HCT116 (cell line): Measurements from ENCODE around the gene TTLL9. TPM values are rescaled to one million over a fixed set of nuclear protein-coding genes. Genes with fewer than 3 reads are reported as not detected.

Experiments used
- ATAC-seq: fragments of 200-7000 bp; cut with Tn5 transposase; 2 replicates; pipeline ENCODE4 v1.9.1; 2020; ENCODE audit warnings: mild to moderate bottlenecking, moderate library complexity
- BruUV-seq: library from RNA; stranded (reverse); fragments of 400-500 nt; replicated peaks from 2 replicates; lab custom pipeline; 2021; lab: Mats Ljungman, UMichigan
- CTCF ChIA-PET: fragments of 300-600 bp; sonication (Branson Sonifier 250); formaldehyde crosslinking; loops from one replicate; lab custom pipeline; 2021; ENCODE audit warnings: antibody characterized with exemption; lab: Charles Lee
- POLR2A ChIA-PET: fragments of 300-600, 350-600 bp; sonication (Branson Sonifier 250); formaldehyde crosslinking; loops from one replicate; lab custom pipeline; 2021; ENCODE audit warnings: antibody characterized with exemption; lab: Charles Lee
- RAD21 ChIA-PET, 2 experiments: fragments of 300-600 bp; sonication (Branson Sonifier 250); formaldehyde crosslinking; loops; one replicate each; lab custom pipeline; 2023; ENCODE audit warnings: low total read pairs in 2 of 2; ENCODE audit not compliant: uncharacterized antibody in 2 of 2, unreplicated experiment in 2 of 2, low non-redundant PET in 1 of 2; lab: Charles Lee
- DNase-seq: peaks from one replicate; pipeline ENCODE4 v3.0.0-alpha.2; 2010; ENCODE audit warnings: low read depth, low spot score
- H2AFZ ChIP-seq: fragments of 200-600 bp; shearing (Covaris generic), sonication (generic); 2 replicates; pipeline ENCODE4 v1.6.1; 2017; ENCODE audit warnings: low read depth, mixed run types, mixed read lengths, antibody characterized with exemption, low read length; ENCODE audit not compliant: poor library complexity, severe bottlenecking
- H3K27ac ChIP-seq: 2 replicates; pipeline ENCODE4 v1.5.1; 2012; ENCODE audit warnings: low read depth, low read length
- H3K27me3 ChIP-seq: fragments of 200-600 bp; sonication (generic); 2 replicates; pipeline ENCODE4 v1.6.1; 2016; ENCODE audit warnings: mixed run types, low read length, mixed read lengths; ENCODE audit not compliant: insufficient read depth
- H3K36me3 ChIP-seq, 2 experiments: fragments of 200-500 bp in 1 of 2; fragments of 200-600 bp in 1 of 2; sonication (Bioruptor generic) in 1 of 2; sonication (generic) in 1 of 2; 2 replicates each; pipeline versions ENCODE4 v1.5.1 to v1.6.1; 2014 to 2016; ENCODE audit warnings: low read length in 2 of 2, inconsistent platforms in 1 of 2, mixed read lengths in 1 of 2, mixed run types in 1 of 2; ENCODE audit not compliant: insufficient read depth in 2 of 2, control insufficient read depth in 1 of 2
- H3K4me1 ChIP-seq, 2 experiments: fragments of 200-600 bp in 1 of 2; sonication (generic) in 1 of 2; 2 replicates each; pipeline versions ENCODE4 v1.5.1 to v1.6.1; 2012 to 2017; ENCODE audit warnings: low read length in 2 of 2, inconsistent platforms in 1 of 2, mild to moderate bottlenecking in 1 of 2, mixed read lengths in 1 of 2, mixed run types in 1 of 2, moderate library complexity in 1 of 2; ENCODE audit not compliant: insufficient read depth in 2 of 2, control insufficient read depth in 1 of 2
- H3K4me2 ChIP-seq: fragments of 200-600 bp; sonication (generic); 2 replicates; pipeline ENCODE4 v1.6.1; 2017; ENCODE audit warnings: mixed run types, low read length, mixed read lengths
- H3K4me3 ChIP-seq, 2 experiments: fragments of 200-600 bp in 1 of 2; sonication (generic) in 1 of 2; replicated peaks in 1 of 2; 2 replicates each; pipeline ENCODE4 v1.5.1; 2011 to 2016; ENCODE audit warnings: low read length in 2 of 2, control low read depth in 1 of 2, low read depth in 1 of 2, mild to moderate bottlenecking in 1 of 2, mixed read lengths in 1 of 2, mixed run types in 1 of 2
- H3K79me2 ChIP-seq: fragments of 200-600 bp; sonication (generic); 2 replicates; pipeline ENCODE4 v1.6.1; 2017; ENCODE audit warnings: mild to moderate bottlenecking, mixed run types, low read length, moderate library complexity, mixed read lengths; ENCODE audit not compliant: insufficient read depth
- H3K9ac ChIP-seq: fragments of 200-600 bp; sonication (generic); 2 replicates; pipeline ENCODE4 v1.6.1; 2016; ENCODE audit warnings: low read length, mixed read lengths
- H3K9me2 ChIP-seq: fragments of 200-600 bp; sonication (generic), shearing (Covaris generic); 2 replicates; pipeline ENCODE4 v1.6.1; 2017; ENCODE audit warnings: mixed run types, mild to moderate bottlenecking, moderate library complexity; ENCODE audit not compliant: insufficient read depth
- H3K9me3 ChIP-seq, 2 experiments: fragments of 200-500 bp in 1 of 2; fragments of 200-600 bp in 1 of 2; sonication (Bioruptor generic) in 1 of 2; sonication (generic) in 1 of 2; 2 replicates each; pipeline ENCODE4 v1.6.1; 2014 to 2017; ENCODE audit warnings: low read length in 2 of 2, mixed read lengths in 2 of 2, inconsistent platforms in 1 of 2, low read depth in 1 of 2, mild to moderate bottlenecking in 1 of 2, mixed run types in 1 of 2, moderate library complexity in 1 of 2; ENCODE audit not compliant: control insufficient read depth in 1 of 2, insufficient read depth in 1 of 2
- H4K20me1 ChIP-seq: fragments of 200-600 bp; sonication (generic), shearing (Covaris generic); 2 replicates; pipeline ENCODE4 v1.6.1; 2017; ENCODE audit warnings: mixed run types, mild to moderate bottlenecking, moderate library complexity; ENCODE audit not compliant: insufficient read depth
- ATF3 ChIP-seq: IDR thresholded peaks from 2 replicates; pipeline ENCODE4 v1.6.1; 2012
- CBX3 ChIP-seq: IDR thresholded peaks from 2 replicates; pipeline ENCODE4 v1.6.1; 2012; ENCODE audit warnings: low read depth
- CTCF ChIP-seq, 3 experiments: fragments of 200-600 bp in 1 of 3; sonication (generic) in 1 of 3; IDR thresholded peaks in 2 of 3; conservative IDR thresholded peaks in 1 of 3; 2 replicates each; pipeline ENCODE4 v1.5.1; 2012 to 2017; ENCODE audit warnings: low read depth in 2 of 3, low read length in 2 of 3, antibody characterized with exemption in 1 of 3, borderline replicate concordance in 1 of 3, control low read depth in 1 of 3, mild to moderate bottlenecking in 1 of 3, mixed read lengths in 1 of 3, mixed run types in 1 of 3, moderate library complexity in 1 of 3; ENCODE audit not compliant: insufficient read depth in 1 of 3
- EGR1 ChIP-seq: IDR thresholded peaks from 2 replicates; pipeline ENCODE4 v1.6.1; 2012; ENCODE audit warnings: low read depth
- ELF1 ChIP-seq: IDR thresholded peaks from 2 replicates; pipeline ENCODE4 v1.6.1; 2012; ENCODE audit warnings: low read depth, borderline replicate concordance
- EZH2 ChIP-seq: fragments of 200-600 bp; sonication (generic); IDR thresholded peaks from 2 replicates; pipeline ENCODE4 v1.6.1; 2017; ENCODE audit warnings: antibody characterized with exemption, mixed run types
- MAX ChIP-seq: IDR thresholded peaks from 2 replicates; pipeline ENCODE4 v1.6.1; 2012
- RAD21 ChIP-seq: IDR thresholded peaks from 2 replicates; pipeline ENCODE4 v1.6.1; 2012; ENCODE audit warnings: low read depth, mild to moderate bottlenecking
- REST ChIP-seq: IDR thresholded peaks from 2 replicates; pipeline ENCODE4 v1.6.1; 2012; ENCODE audit warnings: low read depth
- YY1 ChIP-seq: IDR thresholded peaks from 2 replicates; pipeline ENCODE4 v1.6.1; 2011; ENCODE audit warnings: low read length, low read depth, moderate library complexity, mild to moderate bottlenecking; ENCODE audit not compliant: insufficient replicate concordance; ENCODE audit errors: extremely low read depth
- intact Hi-C: fragments of 100-400 bp; cut with micrococcal nuclease; formaldehyde crosslinking; loops from 2 replicates; pipeline ENCODE4 v1.10.0; 2022
- total RNA-seq: library from RNA; stranded (reverse); gene quantifications from one replicate; pipeline ENCODE4 v1.2.1, GENCODE V29; 2021; ENCODE audit not compliant: unreplicated experiment

TTLL9 gene
- total RNA-seq, 1 experiment from 2014 or later = not detected

- no peaks in the 10 kb centered on the region for H3K36me3 ChIP-seq
- H3K9me3 ChIP-seq = no peaks in the 10 kb centered on the region
- intact Hi-C loops = no loop called here
- POLR2A ChIA-PET = interaction anchor here (0.5 kb wide), 1 partner anchor 17 kb away, joined by 6 read pairs; no protein-coding TSS in a partner anchor
- H3K4me2 ChIP-seq = no peak overlapping the region
- ATAC-seq = no peak
- no peak overlapping the region for H3K9ac ChIP-seq
- CTCF ChIA-PET = interaction anchor here (3.3 kb wide), 1 partner anchor 174 kb away, joined by 13 read pairs; no protein-coding TSS in a partner anchor
- H3K9me2 ChIP-seq = no peaks in the 10 kb centered on the region
- BruUV-seq = no TSS peak
- H3K27me3 ChIP-seq = no peaks in the 10 kb centered on the region; the same call in 1 of the 2 replicates
- no peak for DNase-seq
- H3K79me2 ChIP-seq = no peaks in the 10 kb centered on the region
- no peak for TF ChIP-seq EGR1
- TF ChIP-seq EZH2 = no peak
- no peak for TF ChIP-seq ATF3
- TF ChIP-seq REST = no peak
- no peak for TF ChIP-seq YY1
- no peak for TF ChIP-seq ELF1
- no peak for TF ChIP-seq RAD21
- no peak for TF ChIP-seq CTCF (IDR thresholded peaks at IDR 0.05 in 2 of 3, conservative IDR thresholded peaks at IDR 0.05 in 1 of 3; ENCODE audit: borderline replicate concordance in 1 of 3, insufficient read depth in 1 of 3, low read depth in 2 of 3, low read length in 2 of 3)
- TF ChIP-seq CBX3 = no peak
- no peak for TF ChIP-seq MAX
- TF ChIP-seq, all 23 proteins: peak for 0
- Histone ChIP-seq H3K27ac (no peak overlapping the region), H3K4me1 (peaks cover 10 to 15% of the 10 kb centered on the region in 2 experiments; a peak in 3 of 4 replicates), H3K4me3 (no peak overlapping the region), H2AFZ (no peak overlapping the region), H4K20me1 (no peaks in the 10 kb centered on the region)
- RAD21 ChIA-PET = no interaction called here
Observed at GRCh38 chr20:31856516-31856915, 13.9 kb upstream of the TTLL9 start.
